Measurements from ENCODE around the gene SLC27A2.

DNA sequence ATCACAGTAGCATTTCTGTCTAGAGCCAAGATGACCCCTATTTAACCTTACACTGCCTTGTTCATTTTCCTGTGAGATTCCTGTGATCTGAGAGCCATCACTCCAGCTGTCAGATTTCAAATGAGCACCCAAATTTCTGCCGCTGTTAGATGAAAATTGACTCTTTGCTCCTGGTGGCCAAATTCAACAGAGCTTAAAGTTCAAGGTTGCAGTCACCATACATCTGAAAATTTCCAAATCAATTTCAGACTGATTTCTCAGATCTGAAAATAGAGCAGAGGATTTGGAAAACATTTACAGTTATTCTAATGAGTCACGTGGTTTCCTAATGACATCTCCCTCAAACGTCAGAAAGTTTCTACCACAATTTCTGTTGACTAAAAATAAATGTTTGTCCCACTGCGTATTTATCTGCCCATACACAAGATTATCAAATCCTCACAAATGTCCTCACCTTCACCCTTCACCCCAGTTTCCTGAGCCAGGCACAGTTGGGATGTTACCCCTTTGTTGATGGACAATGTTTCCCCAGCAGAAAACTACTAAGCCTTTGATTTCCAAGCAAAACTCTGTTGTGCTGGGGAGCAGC lies 67.1 kb downstream of the SLC27A2 start:
- TF ChIP-seq POLR2AphosphoS5 (IDR thresholded peaks at IDR 0.05; ENCODE audit: low read depth, low read length) (no peak), POLR2A (IDR thresholded peaks at IDR 0.05; ENCODE audit: low read depth, low read length) (no peak), TAF1 (IDR thresholded peaks at IDR 0.05; ENCODE audit: low read depth, low read length) (no peak), PAX5 (IDR thresholded peaks at IDR 0.05; ENCODE audit: insufficient read depth, low read length, severe bottlenecking) (no peak), POU2F2 (IDR thresholded peaks at IDR 0.05; ENCODE audit: low read depth, low read length) (no peak)
